ENCODE measurements around the gene RAP1GDS1.

- TF ChIP-seq TAF1 (IDR thresholded peaks at IDR 0.05; ENCODE audit: borderline replicate concordance, low read depth, low read length): no peak
- TF ChIP-seq POLR2AphosphoS5 (IDR thresholded peaks at IDR 0.05; ENCODE audit: low read depth, low read length): no peak
Observed at GRCh38 chr4:98242538-98242937, 18.6 kb upstream of the RAP1GDS1 start.

All from GM12892 (cell line).